Naive thymus-derived CD8-positive, alpha-beta T cell (primary cell): ENCODE measurements around the gene SLC23A1. TPM values are rescaled to one million over a fixed set of nuclear protein-coding genes. Genes with fewer than 3 reads are reported as not detected.
"Not testable (repeated sequence)": the region's sequence is repeated elsewhere in the genome, so short reads cannot be mapped to it uniquely, and the experiment has no call there.

Experiments used
- ATAC-seq, 2 donors: fragments of 150-1000 bp; cut with Tn5 transposase in 1 of 2; sonication (Bioruptor Pico), chemical (Tn5 transposase) in 1 of 2; 1 replicate in 1 of 2; 2 replicates in 1 of 2; pipeline ENCODE4 v1.10.0; 2021; ENCODE audit warnings: mild to moderate bottlenecking in 2 of 2, moderate library complexity in 2 of 2
- POLR2A ChIA-PET: fragments of 350-600 bp; sonication (Branson Sonifier 250); formaldehyde crosslinking; loops from one replicate; lab custom pipeline; 2021; ENCODE audit warnings: antibody characterized with exemption; lab: Charles Lee
- DNase-seq, 10 donors: peaks; one replicate each; pipeline versions ENCODE4 v3.0.0 to v3.0.0-alpha.2; 2020 to 2022
- H3K27ac Mint-ChIP-seq, 10 donors: one replicate each; pipeline ENCODE4 v1.8.0; 2020 to 2022; ENCODE audit warnings: mild to moderate bottlenecking in 10 of 10, mixed read lengths in 10 of 10, moderate library complexity in 4 of 10, inconsistent platforms in 1 of 10
- H3K27me3 Mint-ChIP-seq, 5 donors: one replicate each; pipeline ENCODE4 v1.8.0; 2021 to 2022; ENCODE audit warnings: mixed read lengths in 5 of 5
- H3K36me3 Mint-ChIP-seq, 3 donors: one replicate each; pipeline ENCODE4 v1.8.0; 2020 to 2022; ENCODE audit warnings: mixed read lengths in 3 of 3, mild to moderate bottlenecking in 2 of 3, inconsistent platforms in 1 of 3
- H3K4me1 Mint-ChIP-seq, 4 donors: one replicate each; pipeline ENCODE4 v1.8.0; 2021 to 2022; ENCODE audit warnings: mixed read lengths in 4 of 4
- H3K4me3 Mint-ChIP-seq, 10 donors: one replicate each; pipeline ENCODE4 v1.8.0; 2020 to 2022; ENCODE audit warnings: mild to moderate bottlenecking in 10 of 10, mixed read lengths in 10 of 10, moderate library complexity in 6 of 10, inconsistent platforms in 1 of 10
- H3K9me3 Mint-ChIP-seq, 9 donors: one replicate each; pipeline ENCODE4 v1.8.0; 2020 to 2022; ENCODE audit warnings: mixed read lengths in 9 of 9, mild to moderate bottlenecking in 3 of 9, inconsistent platforms in 1 of 9, moderate library complexity in 1 of 9
- polyA plus RNA-seq, 3 donors: library from polyadenylated mRNA; unstranded; fragments of 300-500 nt; fragmentation: Illumina TruSeq; gene quantifications; one replicate each; pipeline ENCODE4 v1.2.3, GENCODE V29; 2021
- total RNA-seq, 8 experiments: library from RNA in 2 of 8; stranded (reverse) in 2 of 8; gene quantifications; one replicate each; pipeline ENCODE4 v1.2.3 and lab custom pipeline; 2021 to 2026

SLC23A1 gene
- total and polyA plus RNA-seq, 5 experiments from 2014 or later = 0.15 to 0.34 TPM; not detected in 3

DNA sequence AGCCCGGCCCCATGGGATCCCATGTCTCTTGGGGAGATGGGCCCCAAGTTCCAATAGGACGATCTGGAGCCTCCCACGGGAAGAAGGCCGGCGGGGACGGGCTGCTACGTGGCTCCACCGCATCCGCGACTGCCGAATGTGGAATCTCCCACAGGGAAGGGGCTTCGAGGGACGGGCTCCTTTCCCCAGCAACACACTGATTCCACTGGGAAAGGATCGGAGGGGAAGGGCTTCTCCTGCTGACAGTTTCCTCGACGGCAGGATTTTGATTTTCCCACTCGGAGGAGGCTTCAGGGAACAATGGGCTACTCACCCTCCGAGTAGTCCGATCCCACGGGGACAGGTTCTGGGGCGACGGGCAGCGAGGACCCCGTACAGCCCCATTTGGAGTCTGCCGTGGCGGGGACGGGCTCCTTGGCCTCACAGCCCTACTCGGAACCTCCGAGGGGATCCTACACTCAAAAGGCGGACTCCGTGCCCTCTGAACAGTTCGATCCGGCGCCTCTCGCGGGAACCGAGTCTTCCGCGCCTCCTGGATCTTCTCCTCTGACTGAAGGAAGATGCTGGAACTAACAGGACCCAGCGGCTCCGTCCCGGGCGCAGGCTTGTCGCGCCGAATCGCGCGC lies 10.5 kb upstream of the SLC23A1 start:
- H3K27ac Mint-ChIP-seq = peak overlapping the region in 2 of 10 donors; percentile 67 to 89
- ATAC-seq = peak in 1 of 2 donors; percentile 2
- H3K4me3 Mint-ChIP-seq = peak overlapping the region; percentile 84 to 94 (median 90)
- H3K27me3 Mint-ChIP-seq = peaks cover 0 to 1% (median 0%) of the 10 kb centered on the region in 5 donors
- H3K4me1 Mint-ChIP-seq = peaks cover 19 to 43% (median 39%) of the 10 kb centered on the region in 4 donors
- no peaks in the 10 kb centered on the region for H3K36me3 Mint-ChIP-seq
- DNase-seq = peak in 2 of 10 donors; percentile 23
- POLR2A ChIA-PET = interaction anchor here (0.6 to 4.0 kb wide), 5 partner anchors 10 to 100 kb away, joined by 3 to 19 read pairs (median 3); partner anchors contain the start of genes DNAJC18, MATR3 and SPATA24
- no peaks in the 10 kb centered on the region for H3K9me3 Mint-ChIP-seq

DNA sequence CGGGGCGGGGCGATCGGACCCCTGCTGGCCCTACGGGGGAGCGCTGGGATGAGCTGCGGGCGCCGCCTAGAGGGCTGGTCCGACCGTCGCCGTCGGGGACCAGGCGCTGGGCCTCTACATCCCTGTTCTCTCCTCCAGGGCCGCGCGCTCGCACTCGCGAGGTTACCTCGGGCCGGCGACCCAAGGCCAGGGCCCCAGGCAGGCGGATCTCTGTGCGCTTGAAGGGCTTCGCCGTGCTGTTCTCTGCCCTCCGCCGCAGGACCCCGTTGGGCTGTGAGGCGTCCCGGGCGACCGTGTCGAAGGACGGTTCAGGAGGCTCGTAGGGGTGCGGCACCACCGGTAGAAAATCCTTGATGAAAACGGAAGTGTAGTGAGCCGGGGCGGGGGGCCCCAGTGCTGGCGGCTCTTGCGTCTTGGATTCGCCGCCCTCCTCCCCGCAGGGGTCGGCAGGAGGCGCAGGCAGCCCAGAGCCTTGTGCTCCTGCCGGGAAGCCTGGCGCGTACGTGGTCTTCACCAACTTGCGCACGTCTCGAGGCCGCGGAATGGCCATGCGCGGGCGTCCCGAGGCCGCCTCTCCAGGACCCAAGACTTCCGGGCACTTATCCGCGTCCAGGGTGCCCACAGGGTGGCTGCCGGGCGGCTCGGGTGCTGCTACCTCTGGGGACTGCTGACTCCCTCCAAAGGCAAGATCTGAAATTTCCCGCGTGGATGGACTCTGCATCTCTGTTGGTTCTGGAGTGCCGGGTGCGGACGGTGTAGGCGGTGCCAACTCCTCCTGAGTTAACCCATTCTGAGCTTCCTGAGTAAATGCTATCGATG lies 9.8 kb upstream of the SLC23A1 start:
- DNase-seq (peak; percentile 61 to 83 (median 70)), ATAC-seq (peak; percentile 74 to 75)
- Mint-ChIP-seq H3K4me1 (peaks cover 21 to 46% (median 43%) of the 10 kb centered on the region in 4 donors), H3K9me3 (no peaks in the 10 kb centered on the region), H3K4me3 (peak overlapping the region; percentile 84 to 94 (median 90)), H3K27me3 (peaks cover 0 to 1% (median 0%) of the 10 kb centered on the region in 5 donors), H3K36me3 (no peaks in the 10 kb centered on the region), H3K27ac (peak overlapping the region in 9 of 10 donors; percentile 34 to 89 (median 60))
- POLR2A ChIA-PET = interaction anchor here (0.6 to 4.0 kb wide), 5 partner anchors 10 to 99 kb away, joined by 3 to 19 read pairs (median 8); partner anchors contain the start of genes DNAJC18, MATR3, PAIP2 and SPATA24

DNA sequence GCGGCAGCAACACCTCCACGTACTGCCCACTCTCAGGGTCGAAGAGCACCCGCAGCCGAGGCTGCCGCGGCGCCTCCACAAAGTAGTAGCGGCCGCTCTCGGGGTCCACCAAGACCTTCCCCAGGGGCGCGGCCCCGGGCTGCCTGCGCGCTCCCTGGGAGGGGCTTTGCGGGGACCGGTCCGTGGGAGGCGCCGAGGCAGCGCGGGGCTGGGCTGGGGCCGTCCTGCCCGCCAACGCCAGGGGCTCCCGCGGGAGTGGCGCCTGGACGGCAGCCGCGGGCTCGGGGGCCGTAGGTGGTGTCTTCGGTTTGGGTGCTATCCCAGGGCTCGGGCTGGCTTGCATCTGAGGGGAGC lies 9.2 kb upstream of the SLC23A1 start:
- POLR2A ChIA-PET = interaction anchor here (0.5 to 4.0 kb wide), 7 partner anchors 11 to 819 kb away, joined by 3 to 19 read pairs (median 5); partner anchors contain the start of genes DNAJC18, MATR3, PAIP2 and SPATA24

DNA sequence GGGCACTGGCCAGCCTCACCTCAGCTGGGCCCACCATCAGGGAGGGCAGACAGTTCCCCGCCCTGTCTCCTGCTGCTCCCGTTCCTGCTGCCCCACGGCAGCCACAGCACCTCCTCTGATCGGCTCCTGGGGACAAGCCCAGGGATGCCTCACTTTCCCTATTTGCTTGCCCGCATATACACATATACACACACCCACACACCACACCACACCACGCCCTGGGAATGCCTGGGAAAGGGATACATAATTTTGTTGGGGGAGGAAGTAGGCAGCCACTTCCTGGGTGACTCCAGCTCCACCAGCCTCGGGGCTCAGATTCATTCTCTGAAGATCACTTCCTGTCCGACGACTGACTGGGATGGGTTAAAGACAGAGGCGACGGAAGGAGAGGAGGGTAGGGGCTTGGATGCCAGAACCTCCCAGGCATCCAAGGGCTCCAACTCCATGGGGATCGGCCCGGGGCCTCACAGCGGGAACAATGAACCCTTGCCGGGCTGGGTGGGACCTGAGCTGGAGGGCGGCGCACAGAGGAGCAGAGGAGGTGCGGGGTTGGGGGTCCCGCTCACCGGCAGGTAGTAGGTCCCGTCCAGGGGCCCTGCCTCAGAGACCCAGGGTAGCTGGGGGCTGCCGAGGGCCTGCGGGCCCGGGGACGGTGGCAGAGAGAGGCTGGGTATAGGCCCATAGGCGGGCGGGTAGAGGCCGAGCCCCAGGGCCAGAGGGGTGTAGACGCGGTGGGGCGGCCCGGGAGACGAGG lies 8.7 kb upstream of the SLC23A1 start:
- Mint-ChIP-seq H3K27ac (peak overlapping the region in 8 of 10 donors; percentile 53 to 90 (median 74)), H3K4me3 (peak overlapping the region; percentile 70 to 92 (median 86)), H3K4me1 (peaks cover 21 to 48% (median 47%) of the 10 kb centered on the region in 4 donors), H3K9me3 (no peaks in the 10 kb centered on the region), H3K36me3 (no peaks in the 10 kb centered on the region), H3K27me3 (peaks cover 0 to 1% (median 0%) of the 10 kb centered on the region in 5 donors)
- POLR2A ChIA-PET = interaction anchor here (0.5 to 4.0 kb wide), 9 partner anchors 9 to 819 kb away, joined by 3 to 19 read pairs (median 4); partner anchors contain the start of genes MATR3, PAIP2 and SPATA24
- DNase-seq (peak in 1 of 10 donors; percentile 20), ATAC-seq (peak in 1 of 2 donors; percentile 2)

More for the DNA sequence above, 9.2 kb upstream of the SLC23A1 start:
- H3K36me3 Mint-ChIP-seq = no peaks in the 10 kb centered on the region
- H3K9me3 Mint-ChIP-seq = no peaks in the 10 kb centered on the region
- peaks cover 21 to 46% (median 44%) of the 10 kb centered on the region in 4 donors for H3K4me1 Mint-ChIP-seq
- H3K4me3 Mint-ChIP-seq = peak overlapping the region in 9 of 10 donors; percentile 84 to 94 (median 90)
- peaks cover 0 to 1% (median 0%) of the 10 kb centered on the region in 5 donors for H3K27me3 Mint-ChIP-seq
- peak overlapping the region in 2 of 10 donors; percentile 68 to 89 for H3K27ac Mint-ChIP-seq
- ATAC-seq (peak; percentile 38 to 40), DNase-seq (no peak)

DNA sequence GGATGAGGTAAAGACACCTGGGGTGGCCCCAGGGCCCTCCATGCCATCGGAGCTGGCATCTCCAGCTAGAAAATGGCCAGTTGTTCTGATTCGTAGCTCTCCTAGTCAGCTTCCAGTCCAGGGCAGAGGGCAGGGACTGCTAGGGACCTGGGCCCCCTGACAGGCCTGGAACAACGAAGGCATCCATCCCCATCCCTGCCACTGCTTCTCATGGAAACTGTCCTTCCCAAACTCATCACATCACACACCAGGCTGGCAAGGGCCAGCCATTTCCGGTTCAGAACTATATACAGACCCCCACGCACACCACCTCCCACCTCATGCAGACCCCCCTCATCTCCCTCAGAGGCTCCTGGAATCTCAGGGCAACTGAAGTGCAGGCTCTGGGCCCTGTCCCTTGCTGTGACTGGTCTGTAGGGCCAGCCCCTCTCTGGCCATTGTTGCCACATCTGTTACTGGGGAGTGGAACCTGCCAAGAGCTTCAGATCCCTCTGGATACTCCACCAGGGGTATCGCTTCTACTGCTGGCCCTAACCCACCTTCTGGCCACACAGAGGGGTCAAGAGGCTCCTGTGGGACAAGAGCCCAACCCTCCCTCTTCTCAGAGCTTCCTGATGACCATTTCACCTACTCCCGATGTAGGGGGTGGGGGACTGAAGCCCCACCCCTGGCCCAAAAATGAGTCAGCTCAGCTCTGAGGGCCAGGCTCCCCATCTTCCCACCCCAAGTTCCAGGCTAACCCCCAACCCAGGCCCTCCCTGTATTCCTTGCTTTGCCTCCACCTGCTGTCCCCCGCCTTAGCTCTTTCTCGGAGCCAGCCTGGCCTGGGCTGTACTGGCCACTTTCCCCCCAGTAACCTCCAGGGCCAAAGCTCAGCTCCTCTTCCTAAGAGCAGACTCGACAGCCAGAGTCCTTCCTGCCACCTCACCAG lies 7.8 kb upstream of the SLC23A1 start:
- H3K27ac Mint-ChIP-seq = peak overlapping the region in 9 of 10 donors; percentile 3 to 90 (median 75)
- DNase-seq (no peak), ATAC-seq (no peak)
- H3K9me3 Mint-ChIP-seq = no peaks in the 10 kb centered on the region
- H3K4me1 Mint-ChIP-seq = peaks cover 20 to 56% (median 54%) of the 10 kb centered on the region in 4 donors
- H3K4me3 Mint-ChIP-seq = peak overlapping the region in 9 of 10 donors; percentile 70 to 89 (median 85)
- peaks cover 0 to 1% (median 0%) of the 10 kb centered on the region in 5 donors for H3K27me3 Mint-ChIP-seq
- no peaks in the 10 kb centered on the region for H3K36me3 Mint-ChIP-seq
- POLR2A ChIA-PET = interaction anchor here (0.7 to 4.0 kb wide), 5 partner anchors 12 to 96 kb away, joined by 4 to 19 read pairs (median 8); partner anchors contain the start of genes PAIP2 and SPATA24

DNA sequence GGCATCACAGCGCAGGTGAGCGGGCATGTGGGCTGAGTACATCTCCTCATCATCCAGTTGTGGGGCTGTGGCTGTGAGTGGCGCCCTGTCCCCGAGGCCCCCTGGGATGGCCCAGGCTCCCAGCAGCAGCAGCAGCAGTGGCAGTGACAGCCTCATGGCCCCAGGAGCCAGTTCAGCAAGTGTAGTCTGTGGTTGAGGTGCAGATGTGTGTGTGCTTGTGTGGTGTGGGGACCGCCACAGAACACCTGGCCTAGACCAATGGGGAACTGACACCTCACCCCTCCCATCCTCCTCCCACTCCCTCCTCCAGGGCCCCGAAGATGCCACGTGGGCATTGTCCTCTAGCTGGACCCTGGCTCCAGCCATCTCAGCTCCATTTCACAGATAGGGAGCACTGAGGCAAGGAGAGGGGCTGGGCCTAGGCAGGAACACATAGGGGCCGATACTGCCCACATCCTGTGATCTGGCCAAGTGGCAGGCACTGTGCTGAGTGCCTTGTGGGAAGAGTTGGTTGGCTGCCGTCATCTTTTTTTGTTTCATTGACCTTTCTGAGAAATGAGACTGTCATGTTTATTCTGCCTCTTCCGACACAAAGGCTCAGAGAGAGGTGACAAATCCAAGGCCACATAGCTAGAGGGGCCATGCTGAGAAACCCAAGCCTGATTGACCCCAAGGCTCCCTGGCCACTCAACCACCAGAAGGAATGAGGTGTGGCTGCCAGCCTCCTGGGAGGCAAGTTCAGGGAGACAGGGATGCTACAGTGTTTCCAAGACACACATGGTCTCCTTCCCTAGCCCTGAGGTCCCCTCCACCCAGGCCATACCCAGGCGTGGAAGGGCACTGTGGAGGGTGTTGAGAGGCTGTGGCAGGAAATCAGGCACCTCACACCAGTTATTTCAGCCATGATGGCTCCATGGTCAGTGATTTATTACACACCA lies 6.9 kb upstream of the SLC23A1 start, which contains the start of gene MZB1:
MZB1 (minus strand) TSS at position 213 of the 938 bp plus-strand sequence; CDS start at position 156, 57 bp downstream.
- Mint-ChIP-seq H3K36me3 (no peaks in the 10 kb centered on the region), H3K9me3 (no peaks in the 10 kb centered on the region), H3K4me1 (peaks cover 23 to 65% (median 63%) of the 10 kb centered on the region in 4 donors), H3K27me3 (peaks cover 0 to under 1% (median 0%) of the 10 kb centered on the region in 5 donors), H3K27ac (peak within 1 kb of the TSS; percentile 14 to 90 (median 74)), H3K4me3 (peak within 1 kb of the TSS in 6 of 10 donors; percentile 11 to 87 (median 66))
- ATAC-seq (peak; percentile 11 to 34), DNase-seq (peak in 7 of 10 donors; percentile 38 to 75 (median 53))
- POLR2A ChIA-PET = interaction anchor here (1.1 kb wide), 1 partner anchor 48 kb away, joined by 8 read pairs; the partner anchor contains the start of gene PAIP2

DNA sequence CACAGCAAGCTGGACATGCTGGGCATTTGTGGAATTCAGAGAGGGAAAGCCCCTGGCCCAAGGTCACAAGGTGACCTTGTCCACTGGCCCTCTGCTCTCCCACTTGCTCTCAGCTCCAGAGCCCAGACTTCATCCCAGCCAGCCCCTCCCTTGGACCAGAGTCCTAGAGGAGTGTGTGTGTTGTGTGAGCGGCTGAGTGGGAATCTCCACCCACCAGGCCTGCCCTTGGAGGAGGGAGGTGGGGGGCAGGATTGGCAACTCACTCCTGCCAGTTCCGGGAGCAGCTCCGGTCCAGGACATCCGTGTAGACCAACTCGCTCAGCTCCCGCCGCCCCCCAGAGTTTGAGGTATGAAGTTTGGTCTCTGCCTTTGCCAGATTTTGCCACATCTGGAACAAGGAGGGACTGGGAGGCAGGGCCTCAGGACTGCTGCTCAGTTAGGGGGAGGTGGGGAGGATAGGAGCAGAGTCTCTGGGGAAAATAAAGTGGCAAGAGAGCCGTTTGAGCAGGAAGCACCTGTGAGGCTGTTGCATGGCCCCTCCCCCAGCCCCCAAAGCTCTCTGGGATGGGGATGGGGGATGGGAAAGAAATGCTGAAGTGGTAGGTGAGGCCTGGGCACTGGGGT lies 5.2 kb upstream of the SLC23A1 start:
- H3K4me3 Mint-ChIP-seq = peak overlapping the region in 4 of 10 donors; percentile 18 to 82 (median 28)

DNA sequence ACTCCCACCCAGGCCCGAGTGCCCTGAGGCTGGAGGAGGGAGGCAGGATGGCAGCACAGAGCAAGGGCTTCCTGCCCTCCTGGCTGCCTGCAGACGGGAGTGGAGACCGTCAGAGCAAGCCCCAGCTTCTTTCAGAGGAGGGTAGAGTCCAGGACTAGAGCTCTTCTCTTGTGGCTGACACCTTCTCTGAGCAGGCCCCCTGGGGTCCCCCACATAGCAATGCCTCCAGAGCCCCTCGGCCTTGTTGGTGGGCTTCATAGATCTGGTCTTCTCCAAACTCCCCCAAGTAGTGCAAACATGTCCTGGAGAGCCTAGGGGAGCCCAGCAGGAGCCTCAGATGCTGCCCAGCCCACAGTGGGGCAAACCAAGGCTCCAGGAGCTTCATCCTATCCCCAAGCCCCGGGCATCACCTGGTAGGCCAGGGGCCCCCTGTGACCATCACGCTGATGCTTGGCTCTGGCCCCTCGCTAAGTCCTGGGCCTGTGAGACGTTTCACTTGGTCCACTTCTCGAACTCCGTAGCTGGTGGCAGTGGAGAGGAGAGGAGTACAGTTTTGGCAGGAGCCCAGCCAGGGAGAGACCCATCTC lies 4.6 kb upstream of the SLC23A1 start:
- no peaks in the 10 kb centered on the region for H3K9me3 Mint-ChIP-seq
- no peaks in the 10 kb centered on the region for H3K36me3 Mint-ChIP-seq
- POLR2A ChIA-PET = interaction anchor here (0.6 to 2.0 kb wide), 3 partner anchors 46 to 94 kb away, joined by 3 to 6 read pairs (median 4); partner anchors contain the start of genes MATR3 and PAIP2
- no peaks in the 10 kb centered on the region for H3K27me3 Mint-ChIP-seq
- H3K4me1 Mint-ChIP-seq = peaks cover 27 to 78% (median 65%) of the 10 kb centered on the region in 4 donors
- peak overlapping the region in 2 of 10 donors; percentile 18 to 82 for H3K4me3 Mint-ChIP-seq
- ATAC-seq = no peak
- H3K27ac Mint-ChIP-seq = peak overlapping the region in 7 of 10 donors; percentile 9 to 75 (median 63)
- no peak for DNase-seq

More for the DNA sequence above, 5.2 kb upstream of the SLC23A1 start:
- peak in 1 of 10 donors; percentile 60 for DNase-seq
- POLR2A ChIA-PET = interaction anchor here (0.6 to 2.0 kb wide), 3 partner anchors 24 to 95 kb away, joined by 3 to 6 read pairs (median 3); partner anchors contain the start of genes MATR3 and PAIP2
- H3K27ac Mint-ChIP-seq = peak overlapping the region in 7 of 10 donors; percentile 3 to 75 (median 63)
- H3K4me1 Mint-ChIP-seq = peaks cover 28 to 79% (median 70%) of the 10 kb centered on the region in 4 donors
- no peak for ATAC-seq
- no peaks in the 10 kb centered on the region for H3K36me3 Mint-ChIP-seq
- no peaks in the 10 kb centered on the region for H3K9me3 Mint-ChIP-seq
- H3K27me3 Mint-ChIP-seq = no peaks in the 10 kb centered on the region

DNA sequence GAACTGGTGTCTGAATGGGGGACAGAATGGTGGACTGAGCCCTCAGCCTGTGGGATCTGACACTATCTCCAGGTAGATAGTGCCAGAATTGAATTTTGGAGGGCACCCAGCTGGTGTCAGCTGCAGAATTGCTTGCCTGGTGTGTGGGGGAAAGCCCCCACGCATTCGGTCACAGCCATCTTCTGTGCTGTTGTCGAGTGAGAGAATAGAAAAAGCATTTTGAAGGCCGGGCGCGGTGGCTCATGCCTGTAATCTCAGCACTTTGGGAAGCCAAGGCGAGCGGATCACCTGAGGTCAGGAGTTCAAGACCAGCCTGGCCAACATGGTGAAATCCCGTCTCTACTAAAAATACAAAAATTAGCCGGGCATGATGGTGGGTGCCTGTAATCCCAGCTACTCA lies 3.9 kb upstream of the SLC23A1 start:
- Mint-ChIP-seq H3K27ac (peak overlapping the region in 9 of 10 donors; percentile 27 to 96 (median 70)), H3K4me3 (peak overlapping the region in 1 of 10 donors; percentile 8), H3K4me1 (peaks cover 28 to 80% (median 63%) of the 10 kb centered on the region in 4 donors)
- POLR2A ChIA-PET = interaction anchor here (2.0 kb wide), 1 partner anchor 45 kb away, joined by 6 read pairs; the partner anchor contains the start of gene PAIP2
- not testable (repeated sequence) for H3K9me3 Mint-ChIP-seq, ATAC-seq, H3K27me3 Mint-ChIP-seq, H3K36me3 Mint-ChIP-seq, DNase-seq
